GM12875 (cell line): Measurements from ENCODE around the gene ACOT8.
A peak's percentile ranks its signal among the peaks of the same experiment; 100 is the strongest.
"Not testable (repeated sequence)": the region's sequence is repeated elsewhere in the genome, so short reads cannot be mapped to it uniquely, and the experiment has no call there.

Experiments
- H3K4me3 ChIP-seq: one replicate; pipeline ENCODE4 v1.5.1; 2011; ENCODE audit warnings: low read depth, low read length, control low read depth
- CTCF ChIP-seq: IDR thresholded peaks from 2 replicates; pipeline ENCODE4 v1.5.1; 2011; ENCODE audit warnings: low read depth, mild to moderate bottlenecking, control low read depth, inconsistent platforms, low read length, moderate library complexity, borderline replicate concordance; ENCODE audit not compliant: insufficient read depth

Gene ACOT8

DNA sequence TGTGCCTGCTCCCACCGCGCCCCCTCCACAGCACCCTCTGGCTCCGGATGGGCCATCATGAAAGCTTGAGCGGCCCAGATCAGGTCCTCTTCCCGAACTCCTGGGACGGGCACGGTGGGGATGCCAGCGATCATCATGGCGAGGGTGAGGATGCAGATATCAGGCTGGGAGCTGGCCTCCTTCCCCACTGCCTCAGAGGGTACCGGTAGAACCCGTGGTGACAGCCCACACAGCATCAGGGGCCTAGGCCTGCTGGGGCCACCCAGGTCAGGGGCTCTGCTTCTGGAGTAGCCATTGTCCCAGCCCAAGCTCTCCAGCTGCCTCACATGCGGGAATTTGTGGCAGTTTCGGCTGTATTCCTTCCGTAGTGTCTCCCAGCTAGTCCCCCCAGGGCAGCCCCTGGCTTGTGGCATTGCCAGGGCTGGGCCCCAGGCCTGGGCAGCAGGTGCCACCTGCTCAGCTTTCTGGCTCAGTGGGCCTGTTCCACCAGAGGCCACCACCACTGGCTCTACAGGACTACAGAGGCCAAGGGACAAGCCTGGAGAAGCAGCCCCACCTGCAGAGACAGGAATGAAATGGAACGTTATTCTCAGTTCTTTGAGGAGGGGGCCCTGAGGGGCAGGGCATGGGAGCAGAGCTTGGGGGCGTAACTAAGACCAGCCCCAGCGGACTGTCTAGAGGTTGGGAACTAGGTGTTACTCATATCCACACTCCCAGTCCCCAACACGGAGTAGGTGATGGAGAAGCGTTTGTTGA is 29.6 kb upstream of the ACOT8 start:
- TF ChIP-seq CTCF, result no peak
- no peak overlapping the region for H3K4me3 ChIP-seq

DNA sequence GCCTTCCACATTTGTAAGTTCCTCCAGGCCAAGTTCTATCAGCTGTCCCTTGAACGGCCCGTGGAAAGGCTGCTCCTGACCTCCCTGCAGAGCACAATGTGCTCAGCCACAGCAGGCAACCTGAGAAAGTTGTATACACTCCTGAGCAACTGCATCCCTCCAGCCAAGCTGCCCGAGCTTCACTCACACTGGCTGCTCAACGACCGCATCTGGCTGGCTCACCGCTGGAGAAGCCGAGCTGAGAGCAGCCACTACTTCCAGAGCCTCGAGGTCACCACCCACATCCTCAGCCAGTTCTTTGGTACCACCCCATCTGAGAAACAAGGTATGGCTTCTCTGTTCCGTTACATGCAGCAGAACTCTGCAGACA is 25.9 kb upstream of the ACOT8 start:
- no peak overlapping the region for H3K4me3 ChIP-seq
- no peak for TF ChIP-seq CTCF

DNA sequence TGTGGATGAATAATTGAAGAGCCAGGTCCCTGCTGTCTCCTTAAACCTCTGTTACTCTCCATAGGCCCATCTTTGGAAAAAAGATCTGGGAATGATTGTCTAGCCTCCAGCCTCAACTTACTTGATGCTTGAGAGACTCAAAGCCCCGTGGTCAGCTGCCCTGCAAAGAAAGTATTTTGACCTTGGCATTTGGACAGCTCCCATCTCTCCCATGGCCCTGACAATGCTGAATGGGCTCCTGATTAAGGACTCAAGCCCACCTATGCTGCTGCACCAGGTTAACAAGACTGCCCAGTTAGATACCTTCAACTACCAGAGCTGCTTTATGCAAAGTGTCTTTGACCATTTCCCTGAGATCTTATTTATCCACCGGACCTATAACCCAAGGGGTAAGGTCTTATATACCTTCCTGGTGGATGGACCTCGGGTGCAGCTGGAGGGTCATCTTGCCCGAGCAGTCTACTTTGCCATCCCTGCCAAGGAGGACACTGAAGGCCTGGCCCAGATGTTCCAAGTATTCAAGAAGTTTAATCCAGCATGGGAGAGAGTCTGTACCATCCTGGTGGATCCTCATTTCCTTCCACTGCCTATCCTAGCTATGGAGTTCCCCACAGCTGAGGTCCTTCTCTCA is 25.4 kb upstream of the ACOT8 start:
- no peak for TF ChIP-seq CTCF
- H3K4me3 ChIP-seq, result no peak overlapping the region

DNA sequence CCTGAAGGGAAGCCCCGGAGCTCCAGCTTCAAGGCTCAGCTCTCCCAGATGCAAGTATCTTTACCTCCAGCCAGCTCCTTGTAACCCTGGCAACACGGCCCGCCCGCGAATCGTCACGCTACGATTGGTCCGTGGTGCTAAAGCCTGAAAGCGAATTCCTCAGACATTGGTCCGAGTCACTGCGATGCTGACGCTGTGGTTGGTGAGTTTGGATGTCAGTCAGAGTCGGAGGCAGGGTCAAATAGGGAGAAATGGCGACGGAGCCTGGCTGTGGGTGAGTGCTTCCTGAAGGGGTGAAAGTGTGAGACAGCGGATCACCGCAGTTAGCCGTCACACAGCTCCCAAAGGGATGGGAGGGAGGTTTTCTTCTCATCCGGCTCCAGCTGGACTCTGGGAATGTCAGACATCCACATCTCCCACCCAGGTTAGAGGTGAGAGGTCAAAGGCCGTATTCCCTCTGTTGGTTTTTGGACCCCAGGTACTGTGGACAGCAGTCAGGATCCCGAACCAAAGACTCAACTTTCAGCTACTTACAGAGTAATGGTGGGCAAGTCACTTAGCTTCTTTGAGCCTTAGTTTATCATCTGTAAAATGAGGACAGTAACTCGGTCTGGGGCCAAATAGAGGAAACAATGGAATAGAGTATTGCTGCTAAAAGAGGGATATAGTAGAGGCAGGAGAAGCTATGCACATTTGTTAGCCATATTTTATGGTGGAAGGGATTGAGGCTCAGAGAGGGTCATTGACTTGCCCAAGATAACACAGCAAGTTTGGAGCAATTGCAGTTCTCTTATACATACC is 24.0 kb upstream of the ACOT8 start, which contains the start of gene ZSWIM1:
Gene ZSWIM1, plus strand, starts transcription at position 240 of the 801 bp plus-strand sequence. CDS start 1,366 bp downstream, outside the sequence.
- no peak for TF ChIP-seq CTCF
- peak within 1 kb of the TSS; percentile 62 for H3K4me3 ChIP-seq

- no peak overlapping the region for H3K4me3 ChIP-seq
- TF ChIP-seq CTCF, result no peak
These were observed 21.0 kb upstream of the ACOT8 start for GRCh38 chr20:45878076-45878761.

DNA sequence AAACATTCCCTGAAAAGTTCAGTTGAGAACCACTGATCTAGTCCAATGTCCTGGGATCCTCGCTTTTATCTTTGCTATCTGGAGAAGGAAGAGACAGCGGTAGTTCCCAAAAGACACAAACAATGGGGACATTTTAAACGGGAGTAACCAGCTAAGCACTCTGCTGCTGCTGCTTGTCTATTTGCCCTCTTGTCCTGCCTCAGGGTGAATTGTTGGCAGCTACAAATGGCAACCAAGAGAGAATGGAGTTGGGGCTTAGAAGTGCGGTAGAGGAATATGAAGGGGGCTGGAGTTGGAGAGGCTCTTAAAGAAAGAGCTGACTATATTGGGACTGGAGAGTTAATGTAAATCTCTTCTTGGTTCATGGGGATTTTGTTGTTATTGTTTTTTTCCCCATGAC is 17.4 kb upstream of the ACOT8 start:
- H3K4me3 ChIP-seq, result no peak overlapping the region
- no peak for TF ChIP-seq CTCF

GRCh38 chr20:45874104-45874481 is 16.9 kb upstream of the ACOT8 start:
- not testable (repeated sequence) for H3K4me3 ChIP-seq
